HG03196 (cell line): ENCODE data around the gene DNAJC3.
"Not testable (repeated sequence)": the region's sequence is repeated elsewhere in the genome, so short reads cannot be mapped to it uniquely, and the experiment has no call there.

Source experiments
- ATAC-seq: cut with Tn5 transposase; IDR thresholded peaks from one replicate; pipeline ENCODE4 v1.9.1; 2021; ENCODE audit not compliant: unreplicated experiment

The DNAJC3 gene

GRCh38 chr13:95676762-95677563 lies at the start of gene DNAJC3:
Gene DNAJC3, plus strand, starts transcription at chr13:95677139. Its CDS starts 117 bp downstream, at chr13:95677256.
- peak; percentile 97 for ATAC-seq

GRCh38 chr13:95627590-95627989 lies 49.3 kb upstream of the DNAJC3 start:
- no peak for ATAC-seq

- ATAC-seq = no peak
Measured at GRCh38 chr13:95628488-95628887, 48.5 kb upstream of the DNAJC3 start.

GRCh38 chr13:95629071-95629470 lies 47.9 kb upstream of the DNAJC3 start:
- no peak for ATAC-seq

GRCh38 chr13:95630593-95630992 lies 46.3 kb upstream of the DNAJC3 start:
- ATAC-seq = no peak

- no peak for ATAC-seq
Measured at GRCh38 chr13:95636853-95637252, 40.1 kb upstream of the DNAJC3 start.

- ATAC-seq = no peak
Measured at GRCh38 chr13:95641291-95642027, 35.5 kb upstream of the DNAJC3 start.

- no peak for ATAC-seq
Measured at GRCh38 chr13:95642028-95642621, 34.8 kb upstream of the DNAJC3 start.

- ATAC-seq = no peak
Measured at GRCh38 chr13:95642999-95643398, 33.9 kb upstream of the DNAJC3 start.

GRCh38 chr13:95643571-95643935 lies 33.4 kb upstream of the DNAJC3 start:
- ATAC-seq = no peak

- ATAC-seq = no peak
Measured at GRCh38 chr13:95643936-95644598, 32.9 kb upstream of the DNAJC3 start.

- ATAC-seq = no peak
Measured at GRCh38 chr13:95644601-95645052, 32.3 kb upstream of the DNAJC3 start, which contains the start of gene DZIP1. Gene DZIP1, minus strand, starts transcription at chr13:95644706. Its CDS starts 2,677 bp downstream, at chr13:95642029.

- no peak for ATAC-seq
Measured at GRCh38 chr13:95647321-95647720, 29.6 kb upstream of the DNAJC3 start.

GRCh38 chr13:95650696-95651095 lies 26.2 kb upstream of the DNAJC3 start:
- no peak for ATAC-seq

GRCh38 chr13:95652244-95652764 lies 24.6 kb upstream of the DNAJC3 start:
- ATAC-seq = no peak

GRCh38 chr13:95652821-95653220 lies 24.1 kb upstream of the DNAJC3 start:
- ATAC-seq = no peak

- ATAC-seq = no peak
Measured at GRCh38 chr13:95656386-95657015, 20.4 kb upstream of the DNAJC3 start.

GRCh38 chr13:95659500-95659899 lies 17.4 kb upstream of the DNAJC3 start:
- no peak for ATAC-seq

GRCh38 chr13:95660981-95661581 lies 15.9 kb upstream of the DNAJC3 start:
- ATAC-seq = no peak

GRCh38 chr13:95667235-95667634 lies 9.7 kb upstream of the DNAJC3 start:
- not testable (repeated sequence) for ATAC-seq
